Activated CD8-positive, alpha-beta memory T cell treated with anti-CD3 and anti-CD28 coated beads, Interleukin-2, amount 50 U/mL, for 1 hour (primary cell): ENCODE results near the gene UBE2R2.
"Not testable (repeated sequence)": the region's sequence is repeated elsewhere in the genome, so short reads cannot be mapped to it uniquely, and the experiment has no call there.

Experiments used
- DNase-seq: peaks from one replicate; pipeline ENCODE4 v3.0.0-alpha.2; 2020; ENCODE audit errors: extremely low read depth

Gene UBE2R2

DNA sequence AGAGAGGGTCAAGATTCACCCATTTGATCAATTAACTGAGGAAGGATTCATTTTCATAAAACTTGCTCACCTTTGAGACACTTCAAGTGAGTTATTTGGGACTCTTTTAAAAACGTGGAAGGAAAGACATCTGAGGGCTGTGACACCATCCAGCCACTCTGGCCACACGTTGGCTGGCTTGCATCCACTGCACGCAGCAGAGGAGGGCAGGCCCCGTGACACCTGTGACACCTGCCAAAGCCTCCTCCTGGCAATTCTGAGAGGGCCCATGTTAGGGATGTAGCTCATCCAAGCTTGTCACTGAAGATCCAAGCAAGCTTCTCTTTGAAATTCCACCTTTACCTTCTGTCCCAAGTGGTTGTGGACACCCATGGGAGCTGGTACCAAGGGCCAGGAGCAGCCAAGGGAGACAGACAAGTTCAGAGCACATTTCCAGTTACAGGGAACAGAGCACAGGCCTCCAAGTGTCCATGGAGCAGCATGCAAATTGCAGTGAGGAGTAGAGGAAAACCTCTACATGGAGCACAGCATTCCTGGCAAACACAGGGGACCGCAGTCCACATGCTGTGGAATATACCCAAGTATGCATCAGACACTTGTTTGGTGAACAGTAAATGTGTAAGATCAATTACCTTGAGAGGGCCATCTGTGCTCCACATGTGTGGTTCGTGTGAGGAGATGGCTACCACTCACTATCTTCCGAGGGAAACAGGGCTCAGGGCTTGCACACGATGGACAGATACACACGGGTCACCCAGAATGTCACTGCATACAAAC is 16.8 kb upstream of the UBE2R2 start:
- no peak for DNase-seq

DNA sequence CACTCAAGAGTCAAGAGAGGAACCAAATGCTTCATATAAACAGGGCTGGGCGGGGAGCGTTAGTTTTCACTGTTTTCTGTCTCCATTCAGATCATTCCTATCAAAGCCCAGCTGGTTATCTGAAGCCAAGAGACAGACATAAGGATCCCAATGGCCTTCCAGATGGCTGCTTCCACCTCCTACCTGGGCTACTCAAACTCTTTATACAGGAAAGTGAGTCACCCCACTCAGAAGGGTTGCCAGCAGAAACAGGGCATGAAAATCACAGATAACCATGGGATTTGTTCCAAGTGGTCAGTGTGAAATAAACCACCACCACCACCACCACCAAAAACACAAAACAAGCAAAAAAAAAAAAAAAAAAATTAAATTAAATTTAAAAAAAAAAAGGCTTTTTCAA is 16.1 kb upstream of the UBE2R2 start:
- DNase-seq: no peak

DNA sequence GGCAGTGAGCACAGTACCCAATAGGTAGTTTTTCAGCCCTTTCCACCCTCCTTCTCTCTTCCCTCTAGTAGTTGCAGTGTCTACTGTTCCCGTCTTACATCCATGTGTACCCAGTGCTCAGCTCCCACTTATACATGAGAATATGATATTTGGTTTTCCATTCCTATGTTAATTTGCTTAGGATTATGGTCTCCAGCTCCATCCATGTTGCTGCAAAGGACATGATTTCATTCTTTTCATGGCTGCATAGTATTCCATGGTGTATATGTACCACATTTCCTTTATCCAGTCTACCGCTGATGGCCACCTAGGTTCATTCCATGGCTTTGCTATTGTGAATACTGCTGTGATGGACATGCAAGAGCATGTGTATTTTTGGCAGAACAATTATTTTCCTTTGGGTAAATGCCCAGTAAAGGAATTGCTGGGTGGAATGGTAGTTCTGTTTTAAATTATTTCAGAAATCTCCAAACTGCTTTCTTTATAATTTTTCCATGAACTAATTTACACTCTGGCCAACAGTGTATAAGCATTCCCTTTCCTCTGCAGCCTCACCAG is 14.9 kb upstream of the UBE2R2 start:
- DNase-seq: not testable (repeated sequence)

DNA sequence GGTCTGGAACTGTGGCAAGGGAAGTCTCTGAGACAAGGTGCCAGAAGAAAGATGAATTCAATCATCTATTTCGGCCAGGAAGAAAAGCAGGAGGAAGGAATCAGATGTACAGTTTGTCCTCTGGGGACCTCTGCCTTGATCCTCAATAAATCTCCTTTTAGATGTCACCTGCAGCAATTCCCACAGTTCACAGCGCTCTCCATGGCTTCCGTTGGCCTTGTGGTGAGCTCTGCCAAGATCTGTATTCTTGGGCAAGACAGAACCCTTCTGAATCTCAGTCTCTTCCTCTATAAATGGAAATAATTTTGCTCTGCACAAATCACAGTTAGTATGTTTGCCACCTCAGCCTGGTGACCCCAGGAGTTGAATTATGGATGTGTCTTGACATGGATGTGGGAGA is 12.8 kb upstream of the UBE2R2 start:
- DNase-seq: not testable (repeated sequence)

DNA sequence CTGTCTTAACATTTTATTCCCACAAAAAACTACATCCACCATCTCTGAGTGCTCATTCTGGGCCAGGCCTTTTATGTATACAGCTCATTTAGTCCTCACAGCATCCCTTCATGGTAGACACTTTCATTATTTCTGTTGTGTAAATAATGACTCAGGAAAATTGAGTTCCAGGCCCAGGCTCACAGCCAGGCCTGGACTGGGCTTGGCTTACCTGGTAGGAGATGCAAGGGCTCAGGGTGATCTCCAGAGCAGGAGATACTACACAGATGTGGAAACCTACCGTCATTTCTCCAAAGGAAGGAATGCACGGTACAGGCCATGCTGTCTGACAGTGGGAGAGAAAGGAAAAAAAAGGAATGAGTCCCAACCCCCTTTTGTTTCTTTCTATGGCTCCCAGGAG is 9.8 kb upstream of the UBE2R2 start:
- not testable (repeated sequence) for DNase-seq

DNA sequence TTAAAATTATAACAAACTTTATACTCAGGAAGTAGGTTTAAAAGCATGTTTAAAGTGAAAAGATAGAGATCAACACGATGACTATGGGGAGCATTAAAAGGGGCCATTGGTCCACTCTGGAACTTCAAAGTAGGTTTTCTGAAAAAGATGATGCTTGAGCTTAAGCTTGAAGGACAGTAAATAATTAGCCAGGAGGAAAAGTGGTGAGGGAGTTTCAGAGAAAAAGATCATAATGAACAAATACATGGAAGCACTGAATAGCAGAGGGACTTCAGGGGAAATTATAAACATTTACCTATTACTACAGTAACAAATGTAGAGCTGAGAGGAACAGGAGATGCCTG is 8.0 kb upstream of the UBE2R2 start:
- DNase-seq: not testable (repeated sequence)

DNA sequence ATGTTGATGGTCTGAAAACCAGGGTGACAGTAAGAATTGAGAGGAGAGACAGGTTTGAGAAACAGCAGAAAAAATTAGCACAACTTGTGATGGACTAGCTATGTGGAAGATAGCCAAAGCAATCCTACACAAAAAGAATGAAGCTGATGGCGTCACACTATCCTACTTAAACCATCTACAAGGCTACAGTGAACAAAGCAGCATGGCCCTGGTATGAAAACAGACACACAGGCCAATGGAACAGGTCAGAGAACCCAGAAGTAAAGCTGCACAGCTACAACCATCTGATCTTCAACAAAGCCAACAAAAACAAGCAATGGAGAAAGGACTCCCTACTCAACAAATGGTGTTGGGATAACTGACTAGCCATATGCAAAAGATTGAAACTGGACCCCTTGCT is 7.5 kb upstream of the UBE2R2 start:
- DNase-seq: no peak

DNA sequence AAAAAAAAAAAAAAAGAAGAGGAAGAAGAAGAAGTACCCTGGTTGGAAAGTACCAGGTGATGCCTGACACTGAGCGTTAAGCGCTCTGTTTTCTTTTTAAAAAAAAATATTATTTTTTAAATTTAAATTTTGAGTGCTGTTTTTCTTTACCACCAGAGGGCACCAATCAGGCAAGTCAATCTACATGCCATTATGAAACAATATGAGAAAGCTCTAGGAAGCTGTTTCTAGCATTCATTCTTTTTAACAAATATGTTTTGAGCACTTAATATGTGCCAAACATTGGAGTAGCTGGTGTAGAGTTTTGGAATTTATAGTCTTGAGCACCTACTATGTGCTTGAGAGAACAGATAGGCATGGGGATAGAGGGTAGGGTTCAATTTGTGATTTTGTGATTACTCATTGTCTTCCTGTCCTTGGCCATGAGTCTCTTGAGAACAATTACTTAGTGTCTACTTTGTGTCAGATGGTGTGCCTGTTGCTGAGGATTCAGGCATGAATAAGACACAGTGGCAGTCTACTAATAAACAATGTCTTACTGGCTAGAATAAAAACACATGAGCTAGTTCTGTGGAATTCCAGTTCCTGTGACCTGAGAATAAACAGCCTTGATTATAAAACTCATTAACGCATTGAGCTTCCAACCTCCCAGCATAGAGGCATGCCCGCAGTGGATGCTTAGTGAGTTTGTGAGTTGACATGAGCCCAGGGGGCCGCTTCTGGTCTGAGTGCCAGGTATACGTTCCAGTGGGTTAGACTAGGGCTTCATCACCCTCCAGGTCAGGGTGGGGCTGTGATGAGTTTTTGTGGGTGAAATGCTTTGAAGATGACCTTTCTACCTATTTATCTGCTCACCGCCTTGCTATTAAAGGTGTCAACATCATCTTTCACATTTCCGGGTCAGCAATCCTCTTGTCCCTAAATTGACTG is 3.0 kb upstream of the UBE2R2 start:
- no peak for DNase-seq

DNA sequence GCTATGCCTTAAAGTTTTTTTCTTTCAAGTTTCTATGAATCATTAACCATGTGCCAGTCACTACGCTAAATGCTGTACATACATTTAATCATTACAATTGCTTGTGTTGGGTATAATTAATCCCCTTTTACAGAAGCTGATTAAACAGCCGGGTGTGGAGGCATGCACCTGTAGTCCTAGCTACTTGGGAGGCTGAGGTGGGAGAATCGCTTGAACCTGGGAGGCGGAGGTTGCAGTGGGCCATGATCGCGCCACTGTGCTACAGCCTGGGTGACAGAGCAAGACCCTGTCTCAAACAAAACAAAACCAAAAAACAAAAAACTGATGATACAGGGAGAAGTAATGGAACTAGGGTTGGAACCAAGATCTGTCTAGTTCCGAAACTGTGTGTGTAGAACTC is 1.2 kb upstream of the UBE2R2 start:
- DNase-seq: no peak

DNA sequence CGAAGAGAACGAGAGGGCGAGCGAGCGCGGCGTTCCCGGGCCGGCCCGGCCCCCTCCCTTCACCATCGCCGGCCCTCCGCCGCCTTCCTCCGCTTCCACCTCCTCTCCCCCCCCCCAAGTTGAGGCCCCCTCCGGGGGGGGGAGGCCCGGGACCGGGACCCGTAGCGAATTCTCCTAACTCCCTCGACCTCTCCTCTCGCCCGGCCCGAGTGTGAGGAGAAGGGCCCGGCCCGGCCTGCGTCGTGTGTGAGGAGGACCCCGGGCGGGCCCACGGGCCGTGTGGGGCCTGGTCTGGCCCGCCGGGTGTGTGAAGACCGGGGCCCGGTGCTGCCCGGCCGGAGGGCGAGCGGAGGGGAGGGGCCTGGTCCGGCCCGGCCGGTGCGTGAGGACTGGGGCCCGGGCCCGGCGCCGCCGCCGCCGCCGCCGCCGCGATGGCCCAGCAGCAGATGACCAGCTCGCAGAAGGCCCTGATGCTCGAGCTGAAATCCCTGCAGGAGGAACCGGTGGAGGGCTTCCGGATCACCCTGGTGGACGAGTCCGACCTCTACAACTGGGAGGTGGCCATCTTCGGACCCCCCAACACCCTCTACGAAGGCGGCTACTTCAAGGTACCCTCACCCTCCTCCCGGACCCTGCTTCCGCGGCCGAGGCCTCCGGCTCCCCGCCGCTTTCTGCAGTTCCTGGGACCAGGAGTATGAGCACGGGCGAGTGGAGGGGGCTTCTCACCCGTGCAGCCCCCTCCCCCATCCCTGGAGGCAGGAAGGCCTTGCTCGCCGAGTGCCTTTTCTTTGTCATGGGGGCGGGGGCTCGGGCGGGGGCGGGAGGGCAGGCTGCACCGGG is 587 bp downstream of the UBE2R2 start:
- no peak for DNase-seq

DNA sequence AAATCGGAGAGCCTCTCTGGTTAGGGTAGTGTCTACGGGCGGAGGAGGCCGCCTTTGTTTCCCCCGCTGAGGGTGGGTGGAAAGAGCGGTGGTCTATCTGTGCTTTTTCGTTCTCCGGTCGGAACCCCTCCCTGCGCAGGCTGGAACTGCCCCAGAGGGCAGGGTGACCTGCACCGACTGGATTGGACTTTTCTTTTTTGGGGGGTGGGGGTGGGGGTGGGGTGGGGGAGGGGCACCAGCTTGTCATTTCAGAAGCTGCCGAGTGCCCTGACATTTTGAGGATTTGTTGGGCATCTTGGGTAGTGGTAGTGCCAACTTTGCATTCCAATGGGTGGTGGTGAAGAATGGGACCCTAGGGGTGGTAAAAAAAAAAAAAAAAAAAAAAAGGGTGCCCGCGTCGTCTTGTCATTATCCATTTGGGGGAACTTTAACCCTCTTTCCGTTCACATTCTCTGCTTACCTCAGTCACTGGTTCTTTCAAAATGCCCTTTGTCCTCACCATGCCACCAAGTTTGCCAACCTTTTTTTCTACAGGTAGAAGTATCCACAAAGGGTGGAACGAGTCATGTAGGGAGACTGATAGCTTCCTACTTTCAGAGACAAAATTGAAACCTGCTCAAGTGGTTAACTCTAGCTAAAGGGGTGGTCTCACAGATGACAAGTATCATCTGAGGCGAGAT is 1.3 kb downstream of the UBE2R2 start:
- DNase-seq: no peak

DNA sequence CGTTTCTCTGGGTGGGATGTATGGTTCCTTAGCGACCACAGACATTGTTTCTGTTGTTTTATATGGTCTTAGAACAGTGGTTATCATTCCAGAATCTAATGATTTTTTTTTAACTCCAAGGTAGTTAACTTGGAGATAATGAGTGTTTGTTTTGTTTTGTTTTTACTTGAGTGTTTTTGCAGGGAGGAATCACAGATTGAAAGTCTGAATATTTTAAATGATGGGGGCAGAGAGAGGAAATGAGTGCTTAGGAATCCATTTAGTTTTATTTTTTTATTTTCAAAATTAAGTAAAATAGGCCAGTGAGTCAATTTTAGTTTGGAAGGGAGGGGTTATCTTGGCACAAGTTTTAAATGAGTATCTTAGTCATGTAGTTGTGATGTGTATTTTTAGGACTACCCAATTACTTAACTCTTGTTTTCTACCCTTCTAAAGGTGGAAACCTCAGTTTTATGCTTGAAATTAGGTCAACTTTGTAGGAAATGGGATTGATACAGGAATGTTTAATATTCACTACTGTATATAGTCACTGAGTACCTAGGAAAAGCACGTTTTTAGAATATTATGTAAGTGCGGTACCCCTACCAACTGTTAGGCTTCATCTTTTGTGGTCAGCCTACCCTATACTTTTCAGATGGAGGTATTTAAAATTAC is 2.0 kb downstream of the UBE2R2 start:
- no peak for DNase-seq

DNA sequence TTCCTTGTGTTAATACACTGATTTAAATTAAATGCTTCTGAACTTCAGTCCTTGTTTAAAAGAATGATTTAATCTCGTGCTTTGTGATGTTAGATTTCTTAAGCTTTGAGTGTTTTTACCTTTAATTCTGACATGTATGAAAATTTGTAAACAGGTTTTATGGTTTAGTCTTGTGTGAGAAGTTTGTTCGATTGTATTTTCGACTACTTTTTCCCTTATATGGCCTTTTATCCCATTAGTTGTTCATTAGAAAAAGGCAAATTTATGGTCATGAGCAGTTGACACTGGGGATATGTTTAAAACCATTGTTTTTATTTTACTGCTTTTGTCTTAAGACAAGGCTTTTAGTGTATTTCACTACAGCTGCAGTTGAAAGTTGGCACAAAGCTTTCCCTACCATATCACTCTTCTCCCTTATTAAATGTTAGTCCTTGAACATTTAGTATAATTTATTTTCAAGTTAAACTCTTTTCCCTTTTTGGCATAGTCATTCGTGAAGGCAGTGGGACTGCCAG is 3.3 kb downstream of the UBE2R2 start:
- no peak for DNase-seq

DNA sequence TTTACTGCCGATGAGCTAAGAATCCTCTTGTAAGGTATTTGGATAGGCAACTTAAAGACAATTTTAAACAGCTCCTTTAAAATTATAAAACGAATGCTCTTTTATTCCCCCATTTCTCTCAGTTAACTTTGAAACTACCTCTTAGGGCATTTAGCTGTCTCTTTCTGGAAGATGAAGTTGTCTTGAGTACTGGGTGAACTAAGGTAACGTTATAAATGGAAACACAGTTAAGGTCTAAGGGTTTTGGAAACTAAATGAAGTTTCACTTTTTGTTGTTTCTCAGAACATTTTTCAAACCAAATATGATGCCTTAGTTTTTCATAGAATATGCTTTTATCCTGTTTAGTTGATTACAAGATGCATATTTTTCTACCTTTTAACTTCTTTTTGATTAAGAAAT is 6.8 kb downstream of the UBE2R2 start:
- no peak for DNase-seq

DNA sequence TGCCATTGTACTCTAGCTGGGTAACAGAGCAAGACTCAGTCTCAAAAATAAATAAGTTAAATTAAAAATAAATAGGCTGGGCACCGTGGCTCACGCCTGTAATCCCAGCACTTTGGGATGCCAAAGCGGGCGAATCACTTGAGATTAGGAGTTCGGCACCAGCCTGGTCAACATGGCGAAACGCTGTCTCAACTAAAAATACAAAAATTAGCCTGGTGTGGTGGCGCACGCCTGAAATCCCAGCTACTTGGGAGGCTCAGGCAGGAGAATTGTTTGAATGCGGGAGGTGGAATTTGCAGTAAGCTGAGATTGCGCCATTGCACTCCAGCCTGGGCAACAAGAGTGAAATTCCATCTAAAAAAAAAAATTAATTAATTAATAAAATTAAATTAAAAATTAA is 10.3 kb downstream of the UBE2R2 start:
- not testable (repeated sequence) for DNase-seq

DNA sequence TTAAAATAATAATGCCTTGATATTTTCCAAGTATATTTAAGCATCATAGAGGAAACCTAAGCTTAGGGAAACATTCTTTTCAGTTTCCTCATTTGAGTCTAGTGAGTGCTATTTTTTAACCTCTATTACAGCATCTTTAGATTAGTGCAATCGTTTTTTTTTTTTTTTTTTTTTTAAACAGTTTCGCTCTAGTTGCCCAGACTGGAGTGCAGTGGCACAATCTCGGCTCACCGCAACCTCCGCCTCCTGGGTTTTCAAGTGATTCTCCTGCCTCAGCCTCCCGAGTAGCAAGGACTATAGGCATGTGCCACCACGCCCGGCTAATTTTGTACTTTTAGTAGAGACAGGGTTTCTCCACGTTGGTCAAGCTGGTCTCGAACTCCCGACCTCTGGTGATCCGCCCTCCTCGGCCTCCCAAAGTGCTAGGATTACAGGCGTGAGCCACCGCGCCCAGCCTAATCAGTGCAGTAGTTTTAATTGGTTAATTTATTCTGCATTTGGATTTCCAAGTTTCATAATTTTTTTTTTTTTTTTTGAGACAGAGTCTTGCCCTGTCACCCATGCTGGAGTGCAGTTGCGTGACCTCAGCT is 12.8 kb downstream of the UBE2R2 start:
- DNase-seq: not testable (repeated sequence)

DNA sequence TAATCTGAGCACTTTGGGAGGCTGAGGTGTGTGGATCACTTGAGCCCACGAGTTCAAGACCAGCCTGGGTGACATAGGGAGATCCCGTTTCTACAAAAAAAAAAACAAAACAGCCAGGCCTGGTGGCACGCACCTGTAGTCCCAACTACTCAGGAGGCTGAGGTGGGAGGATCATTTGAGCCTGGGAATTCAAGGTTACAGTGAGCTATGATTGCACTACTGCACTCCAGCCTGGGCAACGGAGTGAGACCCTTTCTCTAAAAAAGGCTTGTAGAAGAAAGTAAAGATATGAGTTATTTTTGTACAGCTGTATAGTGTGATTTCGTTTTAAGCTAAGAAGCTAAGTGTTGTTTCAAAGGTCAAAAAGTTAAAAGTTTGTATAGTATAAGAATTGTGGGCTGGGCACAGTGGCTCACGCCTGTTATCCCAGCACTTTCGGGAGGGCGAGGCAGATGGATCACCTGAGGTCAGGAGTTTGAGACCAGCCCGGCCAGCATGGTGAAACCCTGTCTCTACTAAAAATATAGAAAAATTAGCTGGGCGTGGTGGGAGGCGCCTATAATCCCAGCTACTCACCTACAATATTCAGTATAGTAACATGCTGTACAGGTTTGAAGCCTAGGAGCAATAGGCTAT is 18.8 kb downstream of the UBE2R2 start:
- no peak for DNase-seq

DNA sequence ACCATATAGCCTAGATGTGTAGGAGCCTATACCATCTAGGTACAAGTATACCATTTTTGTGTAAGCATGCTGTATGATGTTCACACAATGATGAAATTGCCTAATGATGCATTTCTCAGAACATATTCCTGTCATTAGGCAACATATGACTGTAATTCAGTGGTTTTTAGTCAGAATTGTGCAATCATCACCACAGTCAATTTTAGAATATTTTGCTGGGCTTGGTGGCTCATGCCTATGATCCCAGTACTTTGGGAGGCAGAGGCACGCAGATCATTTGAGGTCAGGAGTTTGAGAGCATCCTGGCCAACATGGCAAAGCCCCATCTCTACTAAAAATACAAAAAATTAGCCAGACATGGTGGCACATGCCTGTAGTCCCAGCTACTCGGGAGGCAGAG is 19.3 kb downstream of the UBE2R2 start:
- DNase-seq: not testable (repeated sequence)

DNA sequence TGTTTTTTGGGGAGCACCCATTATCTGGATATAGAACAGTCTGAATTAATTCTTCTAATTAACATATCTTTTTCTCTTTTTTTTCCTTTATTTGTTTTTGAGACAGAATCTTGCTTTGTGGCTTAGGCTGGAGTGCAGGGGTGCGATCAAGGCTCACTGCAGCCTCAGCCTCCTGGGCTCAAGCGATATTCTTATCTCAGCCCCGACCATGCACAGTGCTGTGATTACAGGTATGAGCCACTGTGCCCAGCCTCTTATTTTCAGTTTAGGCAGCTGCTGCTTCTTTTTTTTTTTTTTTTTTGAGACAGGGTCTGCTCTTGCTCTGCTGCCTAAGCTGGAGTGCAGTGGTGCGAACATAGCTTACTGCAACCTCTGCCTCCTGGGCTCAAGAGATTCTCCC is 20.2 kb downstream of the UBE2R2 start:
- no peak for DNase-seq

DNA sequence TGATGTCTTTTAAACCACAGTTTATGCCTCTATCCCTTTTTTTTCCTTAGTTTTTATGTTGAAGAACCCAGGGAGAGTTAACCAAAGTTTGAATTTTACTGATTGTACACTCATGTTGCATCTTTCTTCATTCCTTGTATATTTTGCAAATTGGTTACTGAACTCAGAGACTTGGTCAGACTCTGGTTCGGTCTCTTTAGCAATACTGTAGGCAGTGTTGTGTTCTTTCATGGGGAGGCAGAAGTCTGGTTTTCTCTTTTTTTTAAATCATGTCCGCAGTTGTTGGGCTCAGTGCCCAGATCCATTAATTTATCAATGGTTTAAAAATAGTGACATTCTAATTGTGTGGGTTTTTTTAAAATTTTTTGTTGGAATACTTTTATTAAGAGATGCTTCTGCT is 23.4 kb downstream of the UBE2R2 start:
- no peak for DNase-seq
